ENCODE results near the gene YIPF5. TPM values are rescaled to one million over a fixed set of nuclear protein-coding genes. Genes with fewer than 3 reads are reported as not detected.

Gene YIPF5
- total RNA-seq, 1 experiment from 2014 or later, result 44.5 TPM

DNA sequence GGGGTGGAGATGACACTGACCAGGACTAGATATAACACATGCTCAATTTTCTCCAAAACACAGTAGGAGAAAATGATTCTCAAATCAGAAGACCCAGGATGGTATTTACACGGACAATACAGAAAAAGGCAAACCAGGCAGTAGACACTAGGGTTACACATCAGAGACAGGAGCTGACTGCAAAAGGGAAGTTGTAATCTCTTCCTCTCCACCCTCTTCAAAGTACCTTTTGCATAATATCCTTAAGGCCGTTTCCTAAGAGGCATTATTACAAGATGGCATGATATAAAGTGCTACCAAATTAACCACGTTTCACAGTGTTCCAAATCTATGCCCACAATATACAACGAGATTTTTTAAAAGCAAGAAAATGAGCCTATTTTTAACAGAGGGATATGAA is 39.2 kb downstream of the YIPF5 start:
- BruUV-seq (replicated peaks), result no TSS peak
- H3K27me3 ChIP-seq (ENCODE audit: insufficient read depth, low read length), result no peaks in the 10 kb centered on the region; the same call in 1 of the 2 replicates
- no peaks in the 10 kb centered on the region for H3K4me1 ChIP-seq (ENCODE audit: control insufficient read depth in 1 of 2, insufficient read depth in 2 of 2, low read length in 2 of 2)
- no peaks in the 10 kb centered on the region for H3K79me2 ChIP-seq (ENCODE audit: insufficient read depth, low read length)
- no peak overlapping the region for H2AFZ ChIP-seq (ENCODE audit: low read depth, low read length, poor library complexity, severe bottlenecking)
- H3K36me3 ChIP-seq (ENCODE audit: control insufficient read depth in 1 of 2, insufficient read depth in 2 of 2, low read length in 2 of 2), result no peaks in the 10 kb centered on the region
- RAD21 ChIA-PET (ENCODE audit: low non-redundant PET in 1 of 2, low total read pairs in 2 of 2, uncharacterized antibody in 2 of 2, unreplicated experiment in 2 of 2), result no interaction called here
- no peaks in the 10 kb centered on the region for H4K20me1 ChIP-seq (ENCODE audit: insufficient read depth)
- H3K27ac ChIP-seq (ENCODE audit: low read depth, low read length), result no peak overlapping the region
- no peak overlapping the region for H3K9ac ChIP-seq (ENCODE audit: low read length)
- no peak for DNase-seq (ENCODE audit: low read depth, low spot score)
- H3K4me3 ChIP-seq (replicated peaks in 1 of 2; ENCODE audit: low read depth in 1 of 2, low read length in 2 of 2), result no peak overlapping the region
- no peaks in the 10 kb centered on the region for H3K9me3 ChIP-seq (ENCODE audit: control insufficient read depth in 1 of 2, insufficient read depth in 1 of 2, low read depth in 1 of 2, low read length in 2 of 2)
- no peak for TF ChIP-seq ELF1 (IDR thresholded peaks at IDR 0.05; ENCODE audit: borderline replicate concordance, low read depth)
- TF ChIP-seq POLR2A (IDR thresholded peaks at IDR 0.05; ENCODE audit: borderline replicate concordance, extremely low read depth, insufficient read depth, insufficient read length), result no peak
- TF ChIP-seq EZH2phosphoT487 (IDR thresholded peaks at IDR 0.05; ENCODE audit: borderline replicate concordance), result no peak
- no peak for TF ChIP-seq POLR2AphosphoS5 (IDR thresholded peaks at IDR 0.05; ENCODE audit: low read depth, low read length)
- TF ChIP-seq, protein P1, sequence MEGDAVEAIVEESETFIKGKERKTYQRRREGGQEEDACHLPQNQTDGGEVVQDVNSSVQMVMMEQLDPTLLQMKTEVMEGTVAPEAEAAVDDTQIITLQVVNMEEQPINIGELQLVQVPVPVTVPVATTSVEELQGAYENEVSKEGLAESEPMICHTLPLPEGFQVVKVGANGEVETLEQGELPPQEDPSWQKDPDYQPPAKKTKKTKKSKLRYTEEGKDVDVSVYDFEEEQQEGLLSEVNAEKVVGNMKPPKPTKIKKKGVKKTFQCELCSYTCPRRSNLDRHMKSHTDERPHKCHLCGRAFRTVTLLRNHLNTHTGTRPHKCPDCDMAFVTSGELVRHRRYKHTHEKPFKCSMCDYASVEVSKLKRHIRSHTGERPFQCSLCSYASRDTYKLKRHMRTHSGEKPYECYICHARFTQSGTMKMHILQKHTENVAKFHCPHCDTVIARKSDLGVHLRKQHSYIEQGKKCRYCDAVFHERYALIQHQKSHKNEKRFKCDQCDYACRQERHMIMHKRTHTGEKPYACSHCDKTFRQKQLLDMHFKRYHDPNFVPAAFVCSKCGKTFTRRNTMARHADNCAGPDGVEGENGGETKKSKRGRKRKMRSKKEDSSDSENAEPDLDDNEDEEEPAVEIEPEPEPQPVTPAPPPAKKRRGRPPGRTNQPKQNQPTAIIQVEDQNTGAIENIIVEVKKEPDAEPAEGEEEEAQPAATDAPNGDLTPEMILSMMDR (IDR thresholded peaks at IDR 0.05 in 2 of 3, conservative IDR thresholded peaks at IDR 0.05 in 1 of 3; ENCODE audit: borderline replicate concordance in 1 of 3, insufficient read depth in 1 of 3, low read depth in 2 of 3, low read length in 2 of 3), result no peak
- no peak for TF ChIP-seq ZFX (IDR thresholded peaks at IDR 0.05)
- TF ChIP-seq SIN3A (IDR thresholded peaks at IDR 0.05; ENCODE audit: low read depth), result no peak
- TF ChIP-seq FOSL1 (IDR thresholded peaks at IDR 0.05; ENCODE audit: low read depth), result no peak
- intact Hi-C loops (cut with micrococcal nuclease), result no loop called here
- ATAC-seq, result no peak
- CTCF ChIA-PET, result interaction anchor here (1.0 kb wide), 1 partner anchor 11 kb away, joined by 5 read pairs; no protein-coding TSS in a partner anchor
- no peak overlapping the region for H3K4me2 ChIP-seq (ENCODE audit: low read length)
- POLR2A ChIA-PET, result no interaction called here
- H3K9me2 ChIP-seq (ENCODE audit: insufficient read depth), result no peaks in the 10 kb centered on the region

GRCh38 chr5:144130306-144130705 is 40.2 kb downstream of the YIPF5 start:
- no peak for DNase-seq (ENCODE audit: low read depth, low spot score)
- ATAC-seq, result no peak
- Histone ChIP-seq H3K9ac (ENCODE audit: low read length) (no peak overlapping the region), H3K9me3 (ENCODE audit: control insufficient read depth in 1 of 2, insufficient read depth in 1 of 2, low read depth in 1 of 2, low read length in 2 of 2) (no peaks in the 10 kb centered on the region), H2AFZ (ENCODE audit: low read depth, low read length, poor library complexity, severe bottlenecking) (no peak overlapping the region), H3K4me3 (replicated peaks in 1 of 2; ENCODE audit: low read depth in 1 of 2, low read length in 2 of 2) (no peak overlapping the region), H3K79me2 (ENCODE audit: insufficient read depth, low read length) (no peaks in the 10 kb centered on the region), H3K4me2 (ENCODE audit: low read length) (no peak overlapping the region), H3K27me3 (ENCODE audit: insufficient read depth, low read length) (no peaks in the 10 kb centered on the region; the same call in 1 of the 2 replicates), H3K4me1 (ENCODE audit: control insufficient read depth in 1 of 2, insufficient read depth in 2 of 2, low read length in 2 of 2) (no peaks in the 10 kb centered on the region), H3K36me3 (ENCODE audit: control insufficient read depth in 1 of 2, insufficient read depth in 2 of 2, low read length in 2 of 2) (no peaks in the 10 kb centered on the region), H4K20me1 (ENCODE audit: insufficient read depth) (no peaks in the 10 kb centered on the region), H3K9me2 (ENCODE audit: insufficient read depth) (no peaks in the 10 kb centered on the region), H3K27ac (ENCODE audit: low read depth, low read length) (no peak overlapping the region)
- CTCF ChIA-PET, result interaction anchor here (1.0 kb wide), 1 partner anchor 12 kb away, joined by 5 read pairs; no protein-coding TSS in a partner anchor
- POLR2A ChIA-PET, result no interaction called here
- intact Hi-C loops (cut with micrococcal nuclease), result no loop called here
- RAD21 ChIA-PET (ENCODE audit: low non-redundant PET in 1 of 2, low total read pairs in 2 of 2, uncharacterized antibody in 2 of 2, unreplicated experiment in 2 of 2), result no interaction called here
- no TSS peak for BruUV-seq (replicated peaks)
- no peak for TF ChIP-seq SP1 (IDR thresholded peaks at IDR 0.05; ENCODE audit: low read depth)
- TF ChIP-seq EZH2phosphoT487 (IDR thresholded peaks at IDR 0.05; ENCODE audit: borderline replicate concordance), result no peak

All from HCT116 (cell line).